ENCODE data around the gene TTLL10. TPM values are rescaled to one million over a fixed set of nuclear protein-coding genes. Genes with fewer than 3 reads are reported as not detected.

Gene TTLL10
- total and polyA plus RNA-seq, 10 donors: 0.02 to 0.34 (median 0.10) TPM; not detected in 6

DNA sequence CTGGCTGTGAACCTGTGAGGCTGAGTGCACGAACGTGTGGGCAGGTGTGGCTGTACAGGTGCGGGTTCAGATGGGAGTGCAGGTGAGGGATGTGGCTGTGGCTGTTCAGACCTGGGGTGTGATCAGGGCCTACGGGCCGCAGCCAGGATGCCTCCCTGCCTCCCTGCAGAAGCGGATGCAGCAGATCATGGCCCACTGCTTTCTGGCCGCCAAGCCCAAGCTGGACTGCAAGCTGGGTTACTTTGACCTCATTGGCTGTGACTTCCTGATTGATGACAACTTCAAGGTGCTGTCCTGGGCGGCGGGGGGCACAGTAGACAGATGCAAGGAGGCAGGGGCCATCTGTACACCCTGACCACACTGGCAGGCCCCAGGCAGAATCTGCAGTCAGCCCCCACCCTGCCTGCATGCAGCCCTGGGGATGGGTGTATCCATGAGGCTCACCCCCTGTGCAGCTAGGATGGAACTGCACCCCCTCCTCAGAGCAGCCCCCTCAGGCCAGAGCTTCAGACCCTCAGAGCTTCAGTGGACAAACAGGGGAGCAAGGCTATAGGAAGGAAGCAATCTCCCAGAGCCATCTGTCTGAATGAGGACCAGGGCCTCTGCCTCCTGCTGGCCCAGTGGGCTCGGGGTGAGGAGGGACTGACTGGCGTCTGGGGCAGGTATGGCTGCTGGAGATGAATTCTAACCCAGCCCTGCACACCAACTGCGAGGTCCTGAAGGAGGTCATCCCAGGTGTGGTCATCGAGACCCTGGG is 22.9 kb downstream of the TTLL10 start:
- H3K4me1 ChIP-seq: peaks cover 3 to 19% (median 10%) of the 10 kb centered on the region in 6 donors
- WGBS, 5 donors: 79 to 87% (median 84%) methylated on average over 9 to 13 of the region's 13 CpGs
- peaks cover 0 to 22% (median 17%) of the 10 kb centered on the region in 8 donors for H3K9me3 ChIP-seq
- intact Hi-C loops (cut with DNase I; ENCODE audit: low total_unique reads): no loop called here
- no peak overlapping the region for H3K4me3 ChIP-seq
- no peak for TF ChIP-seq POLR2AphosphoS5 (IDR thresholded peaks at IDR 0.05)
- TF ChIP-seq, protein P1, sequence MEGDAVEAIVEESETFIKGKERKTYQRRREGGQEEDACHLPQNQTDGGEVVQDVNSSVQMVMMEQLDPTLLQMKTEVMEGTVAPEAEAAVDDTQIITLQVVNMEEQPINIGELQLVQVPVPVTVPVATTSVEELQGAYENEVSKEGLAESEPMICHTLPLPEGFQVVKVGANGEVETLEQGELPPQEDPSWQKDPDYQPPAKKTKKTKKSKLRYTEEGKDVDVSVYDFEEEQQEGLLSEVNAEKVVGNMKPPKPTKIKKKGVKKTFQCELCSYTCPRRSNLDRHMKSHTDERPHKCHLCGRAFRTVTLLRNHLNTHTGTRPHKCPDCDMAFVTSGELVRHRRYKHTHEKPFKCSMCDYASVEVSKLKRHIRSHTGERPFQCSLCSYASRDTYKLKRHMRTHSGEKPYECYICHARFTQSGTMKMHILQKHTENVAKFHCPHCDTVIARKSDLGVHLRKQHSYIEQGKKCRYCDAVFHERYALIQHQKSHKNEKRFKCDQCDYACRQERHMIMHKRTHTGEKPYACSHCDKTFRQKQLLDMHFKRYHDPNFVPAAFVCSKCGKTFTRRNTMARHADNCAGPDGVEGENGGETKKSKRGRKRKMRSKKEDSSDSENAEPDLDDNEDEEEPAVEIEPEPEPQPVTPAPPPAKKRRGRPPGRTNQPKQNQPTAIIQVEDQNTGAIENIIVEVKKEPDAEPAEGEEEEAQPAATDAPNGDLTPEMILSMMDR (IDR thresholded peaks at IDR 0.05 in 8 of 11, conservative IDR thresholded peaks at IDR 0.05 in 3 of 11): no peak
- TF ChIP-seq POLR2A (IDR thresholded peaks at IDR 0.05): no peak
- peaks cover 0 to 30% (median 7%) of the 10 kb centered on the region in 7 donors for H3K27me3 ChIP-seq (replicated peaks in 1 of 7)
- no peak overlapping the region for H3K27ac ChIP-seq
- H3K36me3 ChIP-seq: no peaks in the 10 kb centered on the region
- no peak for DNase-seq

DNA sequence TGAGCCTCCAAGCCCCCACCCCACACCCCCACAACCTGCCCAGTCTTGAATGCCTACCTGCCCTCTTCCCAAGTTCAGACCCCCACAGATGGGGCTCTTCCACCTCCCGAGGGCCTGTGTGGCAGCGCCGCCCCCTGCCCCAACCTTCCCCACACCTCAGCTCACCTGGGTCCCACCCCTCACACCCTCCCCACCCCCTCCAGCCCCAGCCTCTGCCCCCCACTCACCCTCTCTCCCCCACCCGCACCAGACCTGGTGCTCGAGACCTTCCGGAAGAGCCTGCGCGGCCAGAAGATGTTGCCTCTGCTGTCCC is 23.5 kb downstream of the TTLL10 start:
- no peak for DNase-seq
- intact Hi-C loops (cut with DNase I; ENCODE audit: low total_unique reads): no loop called here
- TF ChIP-seq POLR2AphosphoS5 (IDR thresholded peaks at IDR 0.05): no peak
- TF ChIP-seq, protein P1 (IDR thresholded peaks at IDR 0.05 in 8 of 11, conservative IDR thresholded peaks at IDR 0.05 in 3 of 11): no peak
- no peak for TF ChIP-seq POLR2A (IDR thresholded peaks at IDR 0.05)

DNA sequence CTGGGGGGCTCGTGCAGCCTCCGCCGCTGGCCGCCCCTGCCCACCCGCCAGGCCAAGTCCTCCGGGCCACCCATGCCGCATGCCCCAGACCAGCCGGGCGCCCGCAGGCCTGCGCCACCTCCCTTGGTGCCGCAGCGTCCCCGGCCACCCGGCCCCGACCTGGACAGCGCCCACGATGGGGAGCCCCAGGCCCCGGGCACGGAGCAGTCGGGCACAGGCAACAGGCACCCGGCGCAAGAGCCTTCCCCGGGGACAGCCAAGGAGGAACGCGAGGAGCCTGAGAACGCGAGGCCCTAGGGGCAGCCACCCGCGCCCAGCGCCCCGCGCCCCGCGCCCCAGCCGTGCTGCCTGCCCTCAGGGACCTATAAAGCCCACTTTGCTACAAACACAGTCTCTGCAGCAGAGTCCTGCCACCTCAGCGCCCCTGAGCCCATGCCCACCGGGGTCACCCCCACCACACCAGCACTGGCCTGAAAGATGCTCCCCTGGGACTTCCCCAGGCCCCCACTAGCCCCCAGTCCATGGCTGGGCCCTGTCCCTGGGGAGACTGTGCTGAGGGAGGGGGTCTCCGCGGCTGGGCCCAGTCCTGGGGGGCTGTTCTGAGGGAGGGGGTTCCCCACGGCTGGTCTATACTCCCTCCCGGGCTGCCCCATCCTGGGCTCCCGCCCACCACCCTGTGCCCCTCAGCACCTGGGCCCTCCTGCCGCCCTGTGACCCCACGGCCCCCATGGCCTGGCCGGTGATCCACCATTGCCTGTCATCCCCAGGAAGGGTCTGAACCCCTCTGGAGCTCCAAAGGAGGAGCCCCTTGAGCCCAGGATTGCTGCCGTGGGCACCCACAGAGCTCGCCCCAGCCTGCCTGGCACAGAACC is 24.1 kb downstream of the TTLL10 start:
- no peak overlapping the region for H3K4me3 ChIP-seq
- no peaks in the 10 kb centered on the region for H3K36me3 ChIP-seq
- WGBS, 5 donors: 87 to 96% (median 92%) methylated on average over 33 to 48 of the region's 48 CpGs
- intact Hi-C loops (cut with DNase I; ENCODE audit: low total_unique reads): no loop called here
- H3K27ac ChIP-seq: no peak overlapping the region
- H3K27me3 ChIP-seq (replicated peaks in 1 of 7): peaks cover 0 to 32% (median 7%) of the 10 kb centered on the region in 7 donors
- peaks cover 0 to 18% (median 14%) of the 10 kb centered on the region in 8 donors for H3K9me3 ChIP-seq
- TF ChIP-seq POLR2A (IDR thresholded peaks at IDR 0.05): no peak
- TF ChIP-seq, protein P1 (IDR thresholded peaks at IDR 0.05 in 8 of 11, conservative IDR thresholded peaks at IDR 0.05 in 3 of 11): no peak
- no peak for TF ChIP-seq POLR2AphosphoS5 (IDR thresholded peaks at IDR 0.05)
- DNase-seq: peak; percentile 64
- H3K4me1 ChIP-seq: peaks cover 3 to 20% (median 10%) of the 10 kb centered on the region in 6 donors

More for the DNA sequence above, 23.5 kb downstream of the TTLL10 start:
- Histone ChIP-seq H3K9me3 (peaks cover 0 to 18% (median 14%) of the 10 kb centered on the region in 8 donors), H3K4me1 (peaks cover 3 to 20% (median 10%) of the 10 kb centered on the region in 6 donors), H3K27me3 (replicated peaks in 1 of 7) (peaks cover 0 to 30% (median 7%) of the 10 kb centered on the region in 7 donors), H3K4me3 (no peak overlapping the region), H3K27ac (no peak overlapping the region), H3K36me3 (no peaks in the 10 kb centered on the region)
- WGBS, 5 donors: 89 to 95% (median 91%) methylated on average over 8 of the region's 8 CpGs

Data from spleen (tissue), 11 donors.